GM18873 (cell line): ENCODE data around the gene AGO4.
"Not testable (repeated sequence)": the region's sequence is repeated elsewhere in the genome, so short reads cannot be mapped to it uniquely, and the experiment has no call there.

ENCODE experiments used
- ATAC-seq: cut with Tn5 transposase; IDR thresholded peaks from one replicate; pipeline ENCODE4 v1.9.1; 2021; ENCODE audit warnings: mild to moderate bottlenecking, moderate library complexity, moderate number of reproducible peaks; ENCODE audit not compliant: unreplicated experiment, low FRiP score

The AGO4 gene

DNA sequence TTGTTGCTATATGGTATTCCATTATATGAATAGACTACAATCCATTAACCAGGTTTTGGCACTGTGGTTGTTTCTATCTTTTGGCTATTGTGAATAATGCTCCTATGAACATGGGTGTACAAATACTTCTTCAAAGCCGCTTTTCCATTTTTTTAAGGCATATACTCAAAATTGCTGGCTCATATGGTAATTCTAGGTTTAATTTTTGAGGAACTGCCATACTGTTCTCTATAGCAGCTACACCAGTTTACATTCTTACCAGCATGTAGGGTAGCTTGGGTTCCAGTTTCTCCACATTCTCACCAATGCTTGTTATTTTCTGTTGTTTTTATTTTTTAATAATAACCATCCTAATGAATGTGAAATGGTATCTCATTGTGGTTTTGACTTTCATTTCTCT, 55.3 kb downstream of the AGO4 start:
- no peak for ATAC-seq

- no peak for ATAC-seq
Measured at GRCh38 chr1:35863881-35864625, 56.2 kb downstream of the AGO4 start.

DNA sequence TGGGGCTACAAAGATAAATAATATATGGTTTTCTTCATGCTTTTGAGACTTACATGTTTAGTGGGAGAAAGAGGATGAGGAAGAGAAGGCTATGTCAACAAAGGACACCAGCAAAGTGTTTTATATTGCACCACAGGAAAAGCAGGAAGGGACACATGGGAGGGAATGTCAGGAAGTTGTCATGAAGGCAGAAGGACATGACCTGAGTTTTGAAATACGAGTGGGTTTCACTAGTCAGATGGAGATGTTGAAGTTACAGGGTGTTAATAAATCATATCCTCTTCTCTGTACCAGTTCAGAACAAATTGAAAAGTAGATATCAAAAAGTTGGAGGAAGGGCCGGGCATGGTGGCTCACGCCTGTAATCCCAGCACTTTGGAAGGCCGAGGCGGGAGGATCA, 57.0 kb downstream of the AGO4 start:
- ATAC-seq = no peak

DNA sequence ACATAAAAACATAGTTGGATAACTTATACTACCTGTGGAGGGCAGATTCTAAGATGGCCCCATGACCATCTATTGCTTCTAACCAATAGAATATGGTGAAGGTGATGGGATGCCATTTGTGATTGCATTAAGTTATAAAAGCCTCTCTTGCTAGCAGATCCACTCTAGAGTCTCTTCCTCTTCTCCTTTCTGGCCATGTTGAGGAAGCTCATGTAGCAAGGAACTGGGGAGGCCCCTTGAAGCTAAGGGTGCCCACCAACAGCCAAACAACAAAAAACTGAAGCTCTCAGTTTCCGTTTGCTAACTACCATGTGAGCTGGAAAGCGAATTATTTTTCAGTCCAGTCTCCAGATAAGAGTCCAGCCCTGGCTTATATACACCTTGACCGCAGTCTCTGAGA, 59.2 kb downstream of the AGO4 start:
- no peak for ATAC-seq

- ATAC-seq = not testable (repeated sequence)
Measured at GRCh38 chr1:35869245-35869950, 61.6 kb downstream of the AGO4 start.

DNA sequence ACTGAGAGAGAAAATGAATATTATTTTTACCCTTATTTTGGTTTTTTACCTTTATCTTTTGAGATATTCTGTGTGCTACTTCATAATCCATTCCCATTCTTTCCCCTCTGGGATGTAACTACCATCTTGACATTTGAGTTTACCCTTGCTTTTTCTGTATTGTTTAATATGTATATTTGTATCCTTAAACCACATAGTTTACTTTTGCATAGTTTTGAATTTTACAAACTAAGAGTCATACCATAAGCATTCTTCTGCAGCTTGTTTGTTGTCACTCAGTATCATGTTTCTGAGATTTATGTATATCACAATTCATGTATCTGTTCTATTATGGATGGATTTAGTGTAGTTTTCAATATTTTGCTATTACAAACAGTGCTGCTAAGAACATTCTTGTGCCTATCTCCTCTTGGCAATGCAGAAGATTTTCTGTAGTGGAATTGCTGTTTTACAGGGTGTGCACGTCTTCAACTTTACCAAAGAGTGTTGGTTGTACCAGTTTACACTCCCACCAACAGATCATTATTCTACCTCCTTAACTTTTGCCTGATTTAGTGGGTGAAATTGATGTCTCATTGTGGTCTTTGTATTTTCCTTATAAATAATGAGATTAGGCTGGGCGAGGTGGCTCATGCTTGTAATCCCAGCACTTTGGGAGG, 63.0 kb downstream of the AGO4 start:
- ATAC-seq = no peak

DNA sequence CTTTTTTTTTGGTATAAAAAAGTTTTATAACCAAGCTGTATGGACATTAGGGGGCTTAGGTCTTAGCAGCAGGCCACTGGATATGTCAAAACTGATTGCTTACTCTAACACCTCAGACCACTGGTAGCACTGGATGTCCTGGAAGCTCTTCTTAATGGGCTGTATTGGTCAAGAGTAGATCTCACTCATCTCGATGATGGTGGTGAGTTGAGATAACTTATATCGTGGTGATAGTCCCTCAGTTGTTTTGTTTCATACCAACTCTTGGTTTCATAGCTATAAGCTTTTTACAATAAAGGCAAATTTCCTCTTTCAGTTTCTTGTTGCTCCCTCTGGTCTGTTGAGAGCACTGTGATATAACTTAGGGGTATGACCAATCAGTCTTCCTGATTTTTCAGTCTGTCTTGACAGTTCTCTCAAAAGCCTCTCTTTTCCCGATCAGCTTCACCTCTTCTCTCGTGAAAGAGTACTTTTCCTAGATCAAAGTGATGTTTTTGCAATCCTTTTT, 65.5 kb downstream of the AGO4 start:
- no peak for ATAC-seq

- not testable (repeated sequence) for ATAC-seq
Measured at GRCh38 chr1:35874115-35874514, 66.3 kb downstream of the AGO4 start.

GRCh38 chr1:35876988-35877387, 69.2 kb downstream of the AGO4 start:
- no peak for ATAC-seq

DNA sequence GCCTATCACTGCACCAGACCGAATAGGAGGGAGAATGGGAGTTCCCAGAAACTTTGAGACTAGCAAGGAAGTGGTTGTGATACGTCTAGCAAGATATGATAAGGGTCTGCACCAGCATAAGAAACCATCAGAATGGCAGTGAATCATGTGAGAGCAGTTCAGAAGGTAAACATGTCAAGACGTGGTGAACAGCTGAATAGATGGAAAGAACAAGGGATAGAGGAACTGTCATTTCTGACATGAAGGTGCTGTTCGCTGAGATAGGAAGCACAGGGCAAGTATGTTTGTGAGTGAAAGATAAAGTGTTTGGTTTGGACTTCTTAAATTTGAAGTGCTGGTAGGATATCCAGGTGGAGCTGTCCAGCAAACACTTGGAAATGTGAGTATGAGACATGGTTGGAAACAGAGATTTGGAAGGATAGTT, 74.0 kb downstream of the AGO4 start:
- no peak for ATAC-seq

DNA sequence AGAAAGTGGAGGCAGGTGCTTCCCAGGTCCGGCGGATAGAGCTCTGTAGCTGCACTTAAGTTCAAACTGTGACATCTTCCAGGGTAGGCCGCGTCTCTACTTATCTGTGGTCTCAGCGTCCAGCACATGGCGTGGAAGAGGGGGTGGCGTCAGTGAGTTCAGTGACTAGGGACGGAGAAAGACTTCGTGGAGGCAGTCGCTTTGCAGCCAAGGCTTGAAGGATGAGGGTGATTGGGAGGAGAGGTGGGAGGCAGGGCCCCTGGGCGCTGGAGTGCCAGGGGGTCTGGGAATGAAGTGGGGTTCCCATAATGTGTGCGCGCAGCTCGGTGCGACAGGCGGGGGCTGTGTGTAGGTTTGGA, 74.7 kb downstream of the AGO4 start:
- no peak for ATAC-seq

- ATAC-seq = peak; percentile 66
Measured at GRCh38 chr1:35882945-35883634, 75.3 kb downstream of the AGO4 start, which contains the start of gene AGO1. AGO1 (plus strand) TSS chr1:35883209; CDS start chr1:35883422, 213 bp downstream.

DNA sequence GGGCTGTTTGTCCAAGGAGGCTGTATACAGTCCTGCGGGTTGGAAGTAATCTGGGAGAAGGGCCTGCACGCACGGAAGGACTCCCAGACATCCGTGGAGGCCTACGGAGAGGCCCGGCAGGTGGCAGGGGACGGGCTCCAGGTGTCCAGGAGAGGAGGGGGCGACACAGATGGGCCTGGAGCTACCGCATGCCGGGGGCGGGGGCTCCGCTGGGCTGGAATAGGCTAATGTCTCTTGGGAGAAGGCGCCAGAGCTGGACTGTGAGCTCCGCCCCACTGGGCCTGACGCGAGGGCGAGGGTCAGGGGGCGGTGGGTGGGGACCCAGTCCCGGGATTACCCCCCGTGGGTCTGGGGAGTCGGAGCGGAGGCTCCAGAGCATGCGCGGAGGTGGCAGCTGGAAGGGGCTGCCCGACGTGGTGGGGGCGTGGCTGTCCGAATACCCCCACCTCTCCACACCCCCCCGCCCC, 75.9 kb downstream of the AGO4 start:
- ATAC-seq = no peak

GRCh38 chr1:35884934-35885333, 77.1 kb downstream of the AGO4 start:
- no peak for ATAC-seq

GRCh38 chr1:35885961-35886558, 78.2 kb downstream of the AGO4 start:
- ATAC-seq = no peak

DNA sequence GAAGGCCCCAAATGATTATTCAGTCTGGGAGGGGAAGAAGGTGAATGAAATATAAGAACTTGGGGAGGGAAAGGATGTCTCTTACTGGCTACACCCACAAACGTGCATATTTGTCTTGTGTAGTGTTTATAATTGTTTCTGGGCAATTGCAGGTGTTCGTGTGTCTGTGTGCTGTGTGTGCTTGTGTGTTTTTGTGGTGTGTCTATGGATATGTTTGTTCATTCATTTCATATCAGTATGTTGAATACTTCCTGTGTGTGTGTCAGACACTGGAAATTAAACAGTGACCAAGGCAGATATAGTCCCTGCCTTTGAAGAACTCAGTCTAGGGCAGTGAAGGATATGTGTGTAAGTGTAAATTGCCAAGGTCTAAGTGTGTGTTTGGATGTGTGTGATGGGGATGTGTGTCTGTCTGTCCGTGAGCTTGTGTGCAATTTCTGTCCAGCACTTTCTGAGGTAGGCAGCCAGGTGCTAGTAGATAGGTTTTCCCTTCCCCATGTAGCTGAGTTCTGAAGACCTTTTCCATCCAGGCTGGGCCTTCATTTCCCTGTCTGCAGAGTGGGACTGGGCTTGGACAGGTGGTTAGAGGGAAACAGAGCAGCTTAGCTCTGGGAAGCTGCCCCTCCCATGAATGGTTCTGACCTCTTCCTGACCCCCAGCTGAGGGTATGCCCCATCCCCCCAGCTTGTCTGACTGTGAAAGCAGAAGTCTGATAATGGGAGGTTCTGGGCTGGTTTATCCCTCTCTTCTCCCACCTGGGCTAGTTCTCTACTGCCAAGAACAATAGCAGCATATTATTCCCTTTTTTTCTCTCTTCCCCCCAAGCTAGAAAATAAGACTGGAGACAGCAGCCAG, 79.0 kb downstream of the AGO4 start:
- ATAC-seq = no peak

DNA sequence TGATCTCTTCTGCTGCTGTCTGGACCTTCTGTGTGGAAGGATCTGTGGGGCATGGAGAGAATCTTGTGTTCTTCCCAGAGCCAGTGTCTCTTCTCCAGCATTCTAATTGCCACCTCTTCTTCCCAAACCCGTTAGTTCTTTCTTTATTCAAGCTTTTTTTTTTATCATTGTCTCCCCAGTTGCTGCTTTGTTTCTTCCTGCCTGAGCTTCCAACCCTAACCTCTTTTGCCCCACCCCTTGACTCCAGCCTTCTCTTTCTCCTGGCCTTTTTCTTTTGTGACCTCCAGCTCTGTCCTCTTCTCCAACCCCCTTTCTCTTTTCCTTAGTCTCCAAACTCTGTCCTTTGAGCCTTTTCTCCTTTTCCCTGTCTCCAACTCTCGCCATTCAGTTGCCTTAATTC, 79.7 kb downstream of the AGO4 start:
- no peak for ATAC-seq

DNA sequence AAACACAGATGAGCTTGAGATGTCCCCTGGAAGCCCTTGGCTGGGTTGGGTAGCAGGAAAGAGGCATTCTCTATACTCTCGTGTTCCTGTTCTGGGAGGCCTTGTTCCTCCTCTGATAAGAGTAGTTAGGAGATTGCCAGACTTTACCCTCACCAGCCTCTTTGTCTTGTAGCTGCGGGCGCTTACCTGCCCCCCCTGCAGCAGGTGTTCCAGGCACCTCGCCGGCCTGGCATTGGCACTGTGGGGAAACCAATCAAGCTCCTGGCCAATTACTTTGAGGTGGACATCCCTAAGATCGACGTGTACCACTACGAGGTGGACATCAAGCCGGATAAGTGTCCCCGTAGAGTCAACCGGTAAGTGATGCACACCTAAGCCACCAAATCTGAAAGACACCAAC, 80.4 kb downstream of the AGO4 start:
- ATAC-seq = no peak

DNA sequence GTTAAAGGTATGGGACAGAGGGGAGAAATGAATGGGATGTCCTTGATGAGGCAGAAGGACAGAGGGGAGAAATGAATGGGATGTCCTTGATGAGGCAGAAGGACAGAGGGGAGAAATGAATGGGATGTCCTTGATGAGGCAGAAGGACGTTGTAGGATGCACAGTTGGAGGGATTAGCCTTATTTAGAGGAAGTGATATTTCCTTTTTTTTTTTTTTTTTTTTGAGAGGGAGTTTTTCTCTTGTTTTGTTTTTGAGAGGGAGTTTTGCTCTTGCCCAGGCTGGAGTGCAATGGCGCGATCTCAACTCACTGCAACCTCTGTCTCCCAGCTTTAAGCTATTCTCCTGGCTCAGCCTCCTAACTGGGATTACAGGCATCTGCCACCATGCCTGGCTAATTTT, 81.2 kb downstream of the AGO4 start:
- not testable (repeated sequence) for ATAC-seq
